SU-DHL-6 (cell line): ENCODE data around the gene VTI1A.

Experiments
- H2AFZ ChIP-seq: fragments of 200-600 bp; sonication (generic); 2 replicates; pipeline ENCODE4 v1.6.1; 2014; ENCODE audit warnings: low read depth, mild to moderate bottlenecking, moderate library complexity, mixed read lengths, antibody characterized with exemption, low read length; ENCODE audit not compliant: severe bottlenecking
- H3F3A ChIP-seq: fragments of 200-600 bp; shearing (Covaris generic); 2 replicates; pipeline ENCODE4 v1.6.0; 2016; ENCODE audit warnings: antibody characterized with exemption, mild to moderate bottlenecking; ENCODE audit not compliant: insufficient read depth
- H3K27ac ChIP-seq: fragments of 200-600 bp; sonication (generic); 2 replicates; pipeline ENCODE4 v1.5.1; 2016; ENCODE audit warnings: low read depth, mild to moderate bottlenecking, low read length, moderate library complexity, mixed read lengths
- H3K27me3 ChIP-seq: fragments of 200-600 bp; sonication (generic), shearing (Covaris generic); 2 replicates; pipeline ENCODE4 v1.6.0; 2014; ENCODE audit warnings: mild to moderate bottlenecking, low read length
- H3K36me3 ChIP-seq: fragments of 200-600 bp; sonication (generic); 2 replicates; pipeline ENCODE4 v1.6.1; 2014; ENCODE audit warnings: mild to moderate bottlenecking, low read length, mixed read lengths
- H3K4me2 ChIP-seq: fragments of 300-600, 200-600 bp; shearing (Covaris generic), sonication (generic); 2 replicates; pipeline ENCODE4 v1.6.0; 2014; ENCODE audit warnings: low read length, low read depth, mild to moderate bottlenecking; ENCODE audit not compliant: poor library complexity, severe bottlenecking
- H3K4me3 ChIP-seq: fragments of 200-600 bp; sonication (generic); 2 replicates; pipeline ENCODE4 v1.5.1; 2014; ENCODE audit warnings: antibody characterized with exemption, low read length, mild to moderate bottlenecking, mixed read lengths; ENCODE audit not compliant: insufficient read depth, poor library complexity, severe bottlenecking
- H3K79me2 ChIP-seq: fragments of 200-600 bp; sonication (generic); 2 replicates; pipeline ENCODE4 v1.6.1; 2014; ENCODE audit warnings: mild to moderate bottlenecking, low read length, moderate library complexity; ENCODE audit not compliant: insufficient read depth
- H3K9ac ChIP-seq: fragments of 200-600 bp; sonication (generic); 2 replicates; pipeline ENCODE4 v1.7.0; 2014; ENCODE audit warnings: mild to moderate bottlenecking, low read length
- H3K9me2 ChIP-seq: fragments of 200-600 bp; sonication (generic); replicated peaks from 2 replicates; pipeline ENCODE4 v1.6.1; 2014; ENCODE audit warnings: low read length; ENCODE audit not compliant: insufficient read depth
- H3K9me3 ChIP-seq: fragments of 200-600 bp; sonication (generic); 2 replicates; pipeline ENCODE4 v1.6.1; 2014; ENCODE audit warnings: low read length, mixed read lengths; ENCODE audit not compliant: insufficient read depth
- H4K20me1 ChIP-seq: fragments of 200-600 bp; sonication (generic); 2 replicates; pipeline ENCODE4 v1.6.1; 2014; ENCODE audit warnings: low read depth, mild to moderate bottlenecking, antibody characterized with exemption, low read length, moderate library complexity, mixed read lengths
- CTCF ChIP-seq: fragments of 200-600 bp; sonication (generic); IDR thresholded peaks from one replicate; pipeline ENCODE4 v1.5.1; 2017; ENCODE audit warnings: antibody characterized with exemption, mild to moderate bottlenecking, low read length, moderate library complexity; ENCODE audit not compliant: insufficient read depth, poor library complexity, severe bottlenecking
- EZH2phosphoT487 ChIP-seq: fragments of 200-600 bp; sonication (generic), shearing (Covaris generic); conservative IDR thresholded peaks from 2 replicates; pipeline ENCODE4 v1.6.1; 2018; ENCODE audit warnings: mild to moderate bottlenecking, antibody characterized with exemption, low read length, moderate library complexity, mixed read lengths

VTI1A gene

GRCh38 chr10:112663234-112664125, 216.5 kb downstream of the VTI1A start:
- Histone ChIP-seq H3K4me2 (no peak overlapping the region), H4K20me1 (no peaks in the 10 kb centered on the region), H3K27ac (no peak overlapping the region), H3K9ac (no peak overlapping the region), H3K79me2 (no peaks in the 10 kb centered on the region), H3K9me2 (no peaks in the 10 kb centered on the region), H2AFZ (no peak overlapping the region), H3K36me3 (0 out of 2 replicates have a peak, but pooled peaks cover 3% of the 10 kb centered on the region), H3K9me3 (no peaks in the 10 kb centered on the region), H3K4me3 (no peak overlapping the region), H3K27me3 (no peaks in the 10 kb centered on the region), H3F3A (no peaks in the 10 kb centered on the region)
- no peak for TF ChIP-seq EZH2phosphoT487
- no peak for TF ChIP-seq CTCF

- no peaks in the 10 kb centered on the region for H3K9me2 ChIP-seq
- no peaks in the 10 kb centered on the region for H3K9me3 ChIP-seq
- TF ChIP-seq CTCF (no peak), EZH2phosphoT487 (no peak)
- H3K36me3 ChIP-seq, result 0 out of 2 replicates have a peak, but pooled peaks cover 3% of the 10 kb centered on the region
- no peaks in the 10 kb centered on the region for H4K20me1 ChIP-seq
- H3K27me3 ChIP-seq, result no peaks in the 10 kb centered on the region
- H3K9ac ChIP-seq, result no peak overlapping the region
- no peak overlapping the region for H3K4me2 ChIP-seq
- no peak overlapping the region for H2AFZ ChIP-seq
- no peak overlapping the region for H3K4me3 ChIP-seq
- no peak overlapping the region for H3K27ac ChIP-seq
- no peaks in the 10 kb centered on the region for H3K79me2 ChIP-seq
- H3F3A ChIP-seq, result no peaks in the 10 kb centered on the region
These were observed 219.1 kb downstream of the VTI1A start for GRCh38 chr10:112666094-112666493.

GRCh38 chr10:112669989-112670388, 223.0 kb downstream of the VTI1A start:
- no peak overlapping the region for H3K4me3 ChIP-seq
- H3K9ac ChIP-seq, result no peak overlapping the region
- no peaks in the 10 kb centered on the region for H3K27me3 ChIP-seq
- no peaks in the 10 kb centered on the region for H3K79me2 ChIP-seq
- no peaks in the 10 kb centered on the region for H3K9me3 ChIP-seq
- H4K20me1 ChIP-seq, result no peaks in the 10 kb centered on the region
- H3K4me2 ChIP-seq, result no peak overlapping the region
- H2AFZ ChIP-seq, result no peak overlapping the region
- 0 out of 2 replicates have a peak, but pooled peaks cover 3% of the 10 kb centered on the region for H3K36me3 ChIP-seq
- no peak overlapping the region for H3K27ac ChIP-seq
- no peaks in the 10 kb centered on the region for H3F3A ChIP-seq
- H3K9me2 ChIP-seq, result no peaks in the 10 kb centered on the region
- TF ChIP-seq CTCF (no peak), EZH2phosphoT487 (no peak)
